EH (cell line): ENCODE data around the gene CD8A.
"Not testable (repeated sequence)": the region's sequence is repeated elsewhere in the genome, so short reads cannot be mapped to it uniquely, and the experiment has no call there.

Source experiments
- DNase-seq: peaks from one replicate; pipeline ENCODE4 v3.0.0-alpha.2; 2015; ENCODE audit warnings: low read depth

The CD8A gene

GRCh38 chr2:86776532-86776931 is 14.2 kb downstream of the CD8A start:
- DNase-seq = no peak

GRCh38 chr2:86775338-86775737 is 15.4 kb downstream of the CD8A start:
- no peak for DNase-seq

GRCh38 chr2:86774862-86775261 is 15.9 kb downstream of the CD8A start:
- no peak for DNase-seq

- DNase-seq = no peak
Observed at GRCh38 chr2:86772611-86773010, 18.1 kb downstream of the CD8A start.

GRCh38 chr2:86770816-86771301 is 19.9 kb downstream of the CD8A start:
- no peak for DNase-seq

GRCh38 chr2:86769838-86770237 is 20.9 kb downstream of the CD8A start:
- DNase-seq = no peak

GRCh38 chr2:86768189-86768949 is 22.3 kb downstream of the CD8A start:
- no peak for DNase-seq

GRCh38 chr2:86765310-86765695 is 25.4 kb downstream of the CD8A start:
- DNase-seq = no peak

- DNase-seq = peak; percentile 51
Observed at GRCh38 chr2:86764661-86765309, 25.9 kb downstream of the CD8A start.

GRCh38 chr2:86760371-86760770 is 30.3 kb downstream of the CD8A start:
- no peak for DNase-seq

- no peak for DNase-seq
Observed at GRCh38 chr2:86758405-86758804, 32.3 kb downstream of the CD8A start.

GRCh38 chr2:86753606-86754005 is 37.1 kb downstream of the CD8A start:
- DNase-seq = no peak

- DNase-seq = no peak
Observed at GRCh38 chr2:86752934-86753333, 37.8 kb downstream of the CD8A start.

GRCh38 chr2:86751778-86752177 is 38.9 kb downstream of the CD8A start:
- no peak for DNase-seq

- DNase-seq = peak; percentile 7
Observed at GRCh38 chr2:86750240-86750839, 40.4 kb downstream of the CD8A start.

GRCh38 chr2:86747711-86748639 is 42.7 kb downstream of the CD8A start:
- peak; percentile 85 for DNase-seq

- DNase-seq = no peak
Observed at GRCh38 chr2:86746939-86747338, 43.8 kb downstream of the CD8A start.

GRCh38 chr2:86744152-86744551 is 46.6 kb downstream of the CD8A start:
- no peak for DNase-seq

GRCh38 chr2:86741889-86742498 is 48.7 kb downstream of the CD8A start:
- not testable (repeated sequence) for DNase-seq

GRCh38 chr2:86739889-86740288 is 50.8 kb downstream of the CD8A start:
- DNase-seq = not testable (repeated sequence)

GRCh38 chr2:86739485-86739884 is 51.2 kb downstream of the CD8A start:
- not testable (repeated sequence) for DNase-seq

- not testable (repeated sequence) for DNase-seq
Observed at GRCh38 chr2:86734896-86735295, 55.8 kb downstream of the CD8A start.
